ENCODE data around the gene PLXNB2.

Gene PLXNB2

GRCh38 chr22:50298937-50299784, 8.3 kb downstream of the PLXNB2 start:
- no peak for DNase-seq (ENCODE audit: insufficient read length, low spot score)

GRCh38 chr22:50298266-50298637, 9.2 kb downstream of the PLXNB2 start:
- FAIRE-seq (no peak), DNase-seq (ENCODE audit: insufficient read length, low spot score) (no peak)

More at GRCh38 chr22:50298937-50299784, 8.3 kb downstream of the PLXNB2 start:
- no peak for FAIRE-seq

GRCh38 chr22:50297510-50298265, 9.8 kb downstream of the PLXNB2 start:
- FAIRE-seq (no peak), DNase-seq (ENCODE audit: insufficient read length, low spot score) (no peak)

- FAIRE-seq (no peak), DNase-seq (ENCODE audit: insufficient read length, low spot score) (no peak)
Measured at GRCh38 chr22:50296658-50297490, 10.6 kb downstream of the PLXNB2 start.

- DNase-seq (ENCODE audit: insufficient read length, low spot score) (no peak), FAIRE-seq (no peak)
Measured at GRCh38 chr22:50294319-50294656, 13.2 kb downstream of the PLXNB2 start.

GRCh38 chr22:50293441-50294318, 13.8 kb downstream of the PLXNB2 start:
- DNase-seq (ENCODE audit: insufficient read length, low spot score) = peak; percentile 79
- FAIRE-seq = peak; percentile 96

GRCh38 chr22:50292643-50293440, 14.6 kb downstream of the PLXNB2 start:
- FAIRE-seq = no peak
- no peak for DNase-seq (ENCODE audit: insufficient read length, low spot score)

- DNase-seq (ENCODE audit: insufficient read length, low spot score) = no peak
- FAIRE-seq = no peak
Measured at GRCh38 chr22:50289942-50290630, 17.4 kb downstream of the PLXNB2 start.

- FAIRE-seq (no peak), DNase-seq (ENCODE audit: insufficient read length, low spot score) (no peak)
Measured at GRCh38 chr22:50289151-50289941, 18.1 kb downstream of the PLXNB2 start.

- no peak for FAIRE-seq
Measured at GRCh38 chr22:50287731-50288130, 19.7 kb downstream of the PLXNB2 start.

GRCh38 chr22:50286701-50287318, 20.6 kb downstream of the PLXNB2 start:
- FAIRE-seq (no peak), DNase-seq (ENCODE audit: insufficient read length, low spot score) (no peak)

More at GRCh38 chr22:50287731-50288130, 19.7 kb downstream of the PLXNB2 start:
- DNase-seq (ENCODE audit: insufficient read length, low spot score) = no peak

GRCh38 chr22:50286275-50286674, 21.2 kb downstream of the PLXNB2 start:
- FAIRE-seq (no peak), DNase-seq (ENCODE audit: insufficient read length, low spot score) (no peak)

- no peak for FAIRE-seq
Measured at GRCh38 chr22:50285568-50286229, 21.7 kb downstream of the PLXNB2 start.

GRCh38 chr22:50284479-50284878, 23.0 kb downstream of the PLXNB2 start:
- no peak for DNase-seq (ENCODE audit: insufficient read length, low spot score)
- FAIRE-seq = no peak

More at GRCh38 chr22:50285568-50286229, 21.7 kb downstream of the PLXNB2 start:
- no peak for DNase-seq (ENCODE audit: insufficient read length, low spot score)

GRCh38 chr22:50283821-50284220, 23.6 kb downstream of the PLXNB2 start:
- DNase-seq (ENCODE audit: insufficient read length, low spot score) = no peak
- FAIRE-seq = no peak

GRCh38 chr22:50282361-50283155, 24.9 kb downstream of the PLXNB2 start:
- DNase-seq (ENCODE audit: insufficient read length, low spot score) (peak; percentile 84), FAIRE-seq (peak; percentile 89)
